HepG2 (cell line): ENCODE results near the gene SIK3. TPM values are rescaled to one million over a fixed set of nuclear protein-coding genes. Genes with fewer than 3 reads are reported as not detected.
"Not testable (repeated sequence)": the region's sequence is repeated elsewhere in the genome, so short reads cannot be mapped to it uniquely, and the experiment has no call there.

Experiments
- ATAC-seq: fragments of 200-7000 bp; cut with Tn5 transposase; 3 replicates; pipeline ENCODE4 v1.9.1; 2020; ENCODE audit warnings: mild to moderate bottlenecking, moderate library complexity
- BruUV-seq: library from RNA; stranded (reverse); fragments of 400-500 nt; replicated peaks from 2 replicates; lab custom pipeline; 2021; lab: Mats Ljungman, UMichigan
- CTCF ChIA-PET: fragments of 300-600 bp; formaldehyde crosslinking; extraction: SDS; loops from one replicate; lab custom pipeline; 2021; ENCODE audit warnings: low total read pairs, inconsistent platforms, low intra/inter-chr PET ratio; lab: Yijun Ruan, JAX
- POLR2A ChIA-PET: fragments of 350-600 bp; sonication (Branson Sonifier 250); formaldehyde crosslinking; loops from one replicate; lab custom pipeline; 2020; ENCODE audit warnings: antibody characterized with exemption, inconsistent platforms; lab: Yijun Ruan, JAX
- DNase-seq: peaks from one replicate; pipeline ENCODE4 v3.0.0-alpha.2; 2015; ENCODE audit warnings: low spot score
- FAIRE-seq: peaks from 3 replicates; lab custom pipeline; 2011; peaks lifted over from hg19 to GRCh38; lab: Jason Lieb, UNC
- H2AFZ ChIP-seq: one replicate; pipeline ENCODE4 v1.6.1; 2011; ENCODE audit warnings: low read length, inconsistent platforms
- H3K27ac ChIP-seq: fragments of 300-600 bp; 3 replicates; pipeline ENCODE4 v1.8.0; 2011; ENCODE audit warnings: mixed run types, mild to moderate bottlenecking, mixed read lengths, low read length, inconsistent platforms; ENCODE audit not compliant: insufficient read depth; ENCODE audit errors: extremely low read length
- H3K27me3 ChIP-seq, 2 experiments: fragments of 200-600 bp in 1 of 2; 2 replicates in 1 of 2; 3 replicates in 1 of 2; pipeline versions ENCODE4 v1.6.0 to v1.8.0; 2011; ENCODE audit warnings: low read length in 2 of 2, mild to moderate bottlenecking in 2 of 2, moderate library complexity in 2 of 2, inconsistent platforms in 1 of 2; ENCODE audit not compliant: insufficient read depth in 2 of 2, control insufficient read depth in 1 of 2
- H3K36me3 ChIP-seq, 2 experiments: fragments of 200-600 bp in 1 of 2; replicated peaks in 1 of 2; 2 replicates in 1 of 2; 3 replicates in 1 of 2; pipeline versions ENCODE4 v1.5.1 to v1.8.0; 2011; ENCODE audit warnings: low read length in 2 of 2, inconsistent platforms in 1 of 2; ENCODE audit not compliant: insufficient read depth in 2 of 2, control insufficient read depth in 1 of 2
- H3K4me1 ChIP-seq: 2 replicates; pipeline ENCODE4 v1.5.1; 2012; ENCODE audit warnings: low read length, inconsistent platforms; ENCODE audit not compliant: insufficient read depth
- H3K4me2 ChIP-seq: 2 replicates; pipeline ENCODE4 v1.6.0; 2011; ENCODE audit warnings: low read depth, low read length, inconsistent platforms
- H3K4me3 ChIP-seq, 3 experiments: fragments of 200-600 bp in 1 of 3; sonication (generic), shearing (Covaris generic) in 1 of 3; replicated peaks in 1 of 3; 2 replicates each; pipeline ENCODE4 v1.5.1; 2011 to 2016; ENCODE audit warnings: low read length in 3 of 3, inconsistent platforms in 2 of 3, low read depth in 2 of 3, mild to moderate bottlenecking in 2 of 3, control low read depth in 1 of 3, mixed read lengths in 1 of 3; ENCODE audit not compliant: insufficient read depth in 1 of 3
- H3K79me2 ChIP-seq: one replicate; pipeline ENCODE4 v1.6.1; 2011; ENCODE audit warnings: low read length, inconsistent platforms; ENCODE audit not compliant: insufficient read depth
- H3K9ac ChIP-seq: 2 replicates; pipeline ENCODE4 v1.6.0; 2011; ENCODE audit warnings: mild to moderate bottlenecking, low read depth, low read length, inconsistent platforms; ENCODE audit not compliant: insufficient read depth
- H3K9me3 ChIP-seq: 2 replicates; pipeline ENCODE4 v1.5.1; 2012; ENCODE audit warnings: mild to moderate bottlenecking, low read length
- H4K20me1 ChIP-seq: 2 replicates; pipeline ENCODE4 v1.6.0; 2011; ENCODE audit warnings: inconsistent platforms, mild to moderate bottlenecking, low read length, moderate library complexity; ENCODE audit not compliant: insufficient read depth
- GMEB2 ChIP-seq: IDR thresholded peaks from 2 replicates; pipeline ENCODE4 v1.6.1; 2016; ENCODE audit warnings: missing biosample characterization, missing genetic modification reagents, low read depth
- PBX3 ChIP-seq: sonication (generic); formaldehyde crosslinking; IDR thresholded peaks from 2 replicates; pipeline ENCODE4 v1.8.1; 2023; ENCODE audit warnings: missing genetic modification reagents, inconsistent platforms, borderline replicate concordance
- ZNF101 ChIP-seq: sonication (generic); formaldehyde crosslinking; IDR thresholded peaks from 2 replicates; pipeline ENCODE4 v1.4.0; 2020; ENCODE audit warnings: mild to moderate bottlenecking, low read depth, missing genetic modification reagents, borderline replicate concordance
- WGBS: methylation state at CpG from one replicate; pipeline ENCODE4 v1.1.6; 2017; ENCODE audit warnings: low lambda C conversion rate; 5-methylcytosine and 5-hydroxymethylcytosine counted together
- in situ Hi-C: cut with HindIII; loops from 2 replicates; pipeline ENCODE4 v1.10.0; 2017; ENCODE audit warnings: low pct_unique_long_range_greater_than_20kb; ENCODE audit not compliant: extremely low pct_ligation_motif_present
- intact Hi-C: fragments of 100-400 bp; cut with micrococcal nuclease; formaldehyde crosslinking; loops from one replicate; pipeline ENCODE4 v1.10.0; 2022; ENCODE audit not compliant: unreplicated experiment
- polyA plus RNA-seq, 8 experiments: library from polyadenylated mRNA; depleted of rRNA in 3 of 8; stranded (reverse) in 7 of 8; unstranded in 1 of 8; fragments of >200 nt; fragmentation: Illumina TruSeq in 4 of 8; extraction: Trizol in 4 of 8; gene quantifications; 2 replicates each; pipeline versions ENCODE4 v1.2.1 to v1.2.3, GENCODE V29; 2011 to 2016; ENCODE audit warnings: low read depth in 4 of 8, missing spikeins in 1 of 8, mixed read lengths in 1 of 8; ENCODE audit not compliant: insufficient read depth in 1 of 8
- total RNA-seq, 5 experiments: library from RNA; depleted of rRNA; stranded (reverse); fragments of >200 nt; fragmentation: Illumina TruSeq; extraction: Trizol; gene quantifications; 2 replicates each; pipeline ENCODE4 v1.2.3, GENCODE V29; 2016; ENCODE audit warnings: low read depth in 1 of 5

The SIK3 gene
- total and polyA plus RNA-seq, 2 of the 13 experiments (the other 11 are each of a cell fraction or from before 2014, with no cell fraction given), result 5.7 to 9.8 TPM

- Histone ChIP-seq H3K9ac (no peak overlapping the region), H3K36me3 (no peaks in the 10 kb centered on the region), H4K20me1 (no peaks in the 10 kb centered on the region), H3K27me3 (no peaks in the 10 kb centered on the region; a peak in 1 of 5 replicates), H3K4me3 (no peak overlapping the region), H3K4me2 (no peak overlapping the region), H3K4me1 (no peaks in the 10 kb centered on the region), H3K9me3 (no peaks in the 10 kb centered on the region), H2AFZ (no peak overlapping the region), H3K79me2 (no peaks in the 10 kb centered on the region), H3K27ac (no peak overlapping the region)
- ATAC-seq (no peak), FAIRE-seq (no peak), DNase-seq (no peak)
- CTCF ChIA-PET, result no interaction called here
- no TSS peak for BruUV-seq
- in situ Hi-C loops (no loop called here), intact Hi-C loops (no loop called here)
- TF ChIP-seq GMEB2 (CRISPR knock-in tag) (no peak), PBX3 (CRISPR knock-in tag) (no peak), ZNF101 (no peak)
- POLR2A ChIA-PET, result no interaction called here
These were observed 19.5 kb upstream of the SIK3 start for GRCh38 chr11:117117681-117118080.

DNA sequence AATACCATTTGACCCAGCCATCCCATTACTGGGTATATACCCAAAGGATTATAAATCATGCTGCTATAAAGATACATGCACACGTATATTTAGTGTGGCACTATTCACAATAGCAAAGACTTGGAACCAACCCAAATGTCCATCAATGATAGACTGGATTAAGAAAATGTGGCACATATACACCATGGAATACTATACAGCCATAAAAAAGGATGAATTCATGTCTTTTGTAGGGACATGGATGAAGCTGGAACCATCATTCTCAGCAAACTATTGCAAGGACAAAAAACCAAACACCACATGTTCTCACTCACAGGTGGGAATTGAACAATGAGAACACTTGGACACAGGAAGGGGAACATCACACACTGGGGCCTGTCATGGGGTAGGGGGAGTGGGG, 14.7 kb upstream of the SIK3 start:
- H3K9me3 ChIP-seq, FAIRE-seq, intact Hi-C loops, DNase-seq, ATAC-seq, H4K20me1 ChIP-seq, H3K79me2 ChIP-seq, H3K9ac ChIP-seq, H3K36me3 ChIP-seq, H3K27me3 ChIP-seq, in situ Hi-C loops, H3K27ac ChIP-seq, CTCF ChIA-PET, H3K4me2 ChIP-seq, BruUV-seq, H3K4me1 ChIP-seq, H2AFZ ChIP-seq, H3K4me3 ChIP-seq, POLR2A ChIA-PET: not testable (repeated sequence)
- WGBS, result 75% methylated on average over 1 of the region's 1 CpG

DNA sequence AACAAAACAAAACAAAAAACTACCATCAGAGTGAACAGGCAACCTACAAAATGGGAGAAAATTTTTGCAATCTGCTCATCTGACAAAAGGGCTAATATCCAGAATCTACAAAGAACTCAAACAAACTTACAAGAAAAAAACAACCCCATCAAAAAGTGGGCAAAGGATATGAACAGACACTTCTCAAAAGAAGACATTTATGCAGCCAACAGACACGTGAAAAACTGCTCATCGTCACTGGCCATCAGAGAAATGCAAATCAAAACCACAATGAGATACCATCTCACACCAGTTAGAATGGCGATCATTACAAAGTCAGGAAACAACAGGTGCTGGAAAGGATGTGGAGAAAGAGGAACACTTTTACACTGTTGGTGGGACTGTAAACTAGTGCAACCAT, 14.3 kb upstream of the SIK3 start:
- H3K27me3 ChIP-seq, in situ Hi-C loops, H4K20me1 ChIP-seq, H3K4me3 ChIP-seq, DNase-seq, H3K9ac ChIP-seq, POLR2A ChIA-PET, ATAC-seq, H3K27ac ChIP-seq, H3K79me2 ChIP-seq, H3K4me1 ChIP-seq, H2AFZ ChIP-seq, FAIRE-seq, BruUV-seq, intact Hi-C loops, H3K9me3 ChIP-seq, H3K4me2 ChIP-seq, CTCF ChIA-PET, H3K36me3 ChIP-seq: not testable (repeated sequence)
- WGBS, result 31% methylated on average over 3 of the region's 3 CpGs
